GM18519 (cell line): ENCODE measurements around the gene MBTPS1.

Experiments
- ATAC-seq: cut with Tn5 transposase; IDR thresholded peaks from one replicate; pipeline ENCODE4 v1.9.1; 2021; ENCODE audit warnings: mild to moderate bottlenecking, moderate library complexity; ENCODE audit not compliant: unreplicated experiment, low FRiP score

Gene MBTPS1

GRCh38 chr16:84080813-84081212, 35.9 kb downstream of the MBTPS1 start:
- no peak for ATAC-seq

GRCh38 chr16:84080378-84080777, 36.4 kb downstream of the MBTPS1 start:
- no peak for ATAC-seq

- no peak for ATAC-seq
Measured at GRCh38 chr16:84079664-84080063, 37.1 kb downstream of the MBTPS1 start.

GRCh38 chr16:84075376-84075775, 41.4 kb downstream of the MBTPS1 start:
- ATAC-seq, result no peak

- ATAC-seq, result no peak
Measured at GRCh38 chr16:84074721-84075120, 42.0 kb downstream of the MBTPS1 start.

- no peak for ATAC-seq
Measured at GRCh38 chr16:84072014-84072413, 44.7 kb downstream of the MBTPS1 start.

GRCh38 chr16:84071121-84071520, 45.6 kb downstream of the MBTPS1 start:
- no peak for ATAC-seq

- no peak for ATAC-seq
Measured at GRCh38 chr16:84069540-84069939, 47.2 kb downstream of the MBTPS1 start.

GRCh38 chr16:84068783-84069462, 47.8 kb downstream of the MBTPS1 start:
- ATAC-seq, result no peak

GRCh38 chr16:84068041-84068440, 48.7 kb downstream of the MBTPS1 start:
- ATAC-seq, result no peak

GRCh38 chr16:84067640-84068039, 49.1 kb downstream of the MBTPS1 start:
- ATAC-seq, result no peak

GRCh38 chr16:84065536-84066132, 51.1 kb downstream of the MBTPS1 start:
- no peak for ATAC-seq

GRCh38 chr16:84063980-84064379, 52.8 kb downstream of the MBTPS1 start:
- no peak for ATAC-seq

GRCh38 chr16:84062734-84063640, 53.8 kb downstream of the MBTPS1 start:
- ATAC-seq, result no peak

- ATAC-seq, result no peak
Measured at GRCh38 chr16:84061236-84061819, 55.4 kb downstream of the MBTPS1 start.

- no peak for ATAC-seq
Measured at GRCh38 chr16:84059946-84060901, 56.5 kb downstream of the MBTPS1 start.

- ATAC-seq, result no peak
Measured at GRCh38 chr16:84059111-84059510, 57.6 kb downstream of the MBTPS1 start.

GRCh38 chr16:84058664-84059063, 58.1 kb downstream of the MBTPS1 start:
- no peak for ATAC-seq

GRCh38 chr16:84058211-84058610, 58.5 kb downstream of the MBTPS1 start:
- no peak for ATAC-seq

- ATAC-seq, result no peak
Measured at GRCh38 chr16:84056933-84057332, 59.8 kb downstream of the MBTPS1 start.
